ENCODE results near the gene SCO1. TPM values are rescaled to one million over a fixed set of nuclear protein-coding genes. Genes with fewer than 3 reads are reported as not detected.
"Not testable (repeated sequence)": the region's sequence is repeated elsewhere in the genome, so short reads cannot be mapped to it uniquely, and the experiment has no call there.

Gene SCO1
- total RNA-seq, 1 donor from 2014 or later = 29.8 TPM

DNA sequence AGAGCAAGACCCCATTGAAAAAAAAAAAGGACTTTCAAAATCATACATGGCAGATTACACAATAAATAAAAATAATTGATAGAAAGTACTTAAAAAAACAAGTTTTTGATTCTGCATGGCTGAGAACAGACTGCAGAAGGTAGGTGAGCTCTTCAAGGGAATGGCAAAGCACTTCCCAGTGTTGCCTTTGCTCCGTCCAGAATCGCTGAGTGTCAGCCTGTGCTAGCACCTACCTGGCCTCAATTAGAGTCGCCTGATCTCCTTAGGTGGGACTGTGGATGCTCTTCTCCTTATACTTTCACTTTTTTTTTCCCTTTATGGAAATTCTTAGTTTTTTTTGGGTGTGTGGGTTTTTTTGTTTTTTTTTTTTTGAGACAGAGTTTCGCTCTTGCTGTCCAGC, 38.5 kb upstream of the SCO1 start:
- Mint-ChIP-seq H3K27me3 (ENCODE audit: low read depth) (peaks cover 38% of the 10 kb centered on the region), H3K4me3 (no peak overlapping the region), H3K9me3 (no peaks in the 10 kb centered on the region), H3K36me3 (no peaks in the 10 kb centered on the region), H3K4me1 (peaks cover 6% of the 10 kb centered on the region), H3K27ac (no peak overlapping the region)
- DNase-seq (ENCODE audit: low spot score in 2 of 2, unreplicated experiment in 2 of 2) = no peak
- no peak for TF ChIP-seq CTCF (IDR thresholded peaks at IDR 0.05; ENCODE audit: unreplicated experiment)

DNA sequence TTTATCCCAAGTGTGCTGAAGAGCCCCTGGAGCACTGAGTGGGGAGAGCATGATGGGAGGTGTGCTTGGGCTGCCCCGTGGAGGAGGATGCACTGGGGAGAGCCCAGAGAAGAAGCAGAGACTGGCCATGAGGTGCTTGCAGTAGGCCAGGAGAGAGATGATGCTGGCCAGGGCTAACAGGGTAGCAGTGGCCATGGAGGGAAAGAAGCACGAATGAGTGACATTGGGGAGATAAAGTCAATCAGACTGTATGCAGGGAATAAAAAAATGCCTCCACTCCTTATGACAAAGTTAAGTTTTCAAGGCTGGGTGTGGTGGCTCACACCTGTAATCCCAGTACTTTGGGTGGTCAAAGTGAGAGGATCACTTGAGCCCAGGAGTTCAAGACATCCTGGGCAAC, 37.9 kb upstream of the SCO1 start:
- Mint-ChIP-seq H3K27ac (no peak overlapping the region), H3K4me3 (no peak overlapping the region), H3K27me3 (ENCODE audit: low read depth) (peaks cover 34% of the 10 kb centered on the region), H3K9me3 (no peaks in the 10 kb centered on the region), H3K4me1 (peaks cover 7% of the 10 kb centered on the region), H3K36me3 (no peaks in the 10 kb centered on the region)
- TF ChIP-seq CTCF (IDR thresholded peaks at IDR 0.05; ENCODE audit: unreplicated experiment) = no peak
- no peak for DNase-seq (ENCODE audit: low spot score in 2 of 2, unreplicated experiment in 2 of 2)

- Mint-ChIP-seq H3K4me1 (peaks cover 11% of the 10 kb centered on the region), H3K27ac (no peak overlapping the region), H3K4me3 (no peak overlapping the region), H3K36me3 (no peaks in the 10 kb centered on the region), H3K9me3 (no peaks in the 10 kb centered on the region), H3K27me3 (ENCODE audit: low read depth) (peaks cover 26% of the 10 kb centered on the region)
- DNase-seq (ENCODE audit: low spot score in 2 of 2, unreplicated experiment in 2 of 2) = no peak
- no peak for TF ChIP-seq CTCF (IDR thresholded peaks at IDR 0.05; ENCODE audit: unreplicated experiment)
Observed at GRCh38 chr17:10733666-10734065, 36.3 kb upstream of the SCO1 start.

DNA sequence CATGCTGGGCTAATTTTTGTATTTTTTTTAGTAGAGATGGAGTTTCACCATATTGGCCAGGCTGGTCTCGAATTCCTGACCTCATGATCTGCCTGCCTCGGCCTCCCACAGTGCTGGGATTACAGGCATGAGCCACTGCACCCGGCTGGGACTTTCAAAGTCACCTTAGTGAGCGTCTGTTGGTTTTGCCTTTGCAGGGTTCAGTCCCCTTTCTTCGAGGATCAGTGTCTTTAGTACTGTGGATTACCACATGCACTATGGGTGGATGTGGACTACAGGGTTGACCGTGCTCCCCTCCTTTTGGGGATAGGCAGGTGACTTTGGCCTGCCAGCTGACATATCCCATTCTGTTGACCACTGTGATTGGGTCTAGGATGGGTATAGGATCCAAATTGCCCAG, 34.8 kb upstream of the SCO1 start:
- H3K36me3 Mint-ChIP-seq; H3K27ac Mint-ChIP-seq; H3K4me3 Mint-ChIP-seq; DNase-seq (ENCODE audit: low spot score in 2 of 2, unreplicated experiment in 2 of 2); H3K9me3 Mint-ChIP-seq; H3K4me1 Mint-ChIP-seq: not testable (repeated sequence)
- H3K27me3 Mint-ChIP-seq (ENCODE audit: low read depth) = peaks cover 14% of the 10 kb centered on the region

DNA sequence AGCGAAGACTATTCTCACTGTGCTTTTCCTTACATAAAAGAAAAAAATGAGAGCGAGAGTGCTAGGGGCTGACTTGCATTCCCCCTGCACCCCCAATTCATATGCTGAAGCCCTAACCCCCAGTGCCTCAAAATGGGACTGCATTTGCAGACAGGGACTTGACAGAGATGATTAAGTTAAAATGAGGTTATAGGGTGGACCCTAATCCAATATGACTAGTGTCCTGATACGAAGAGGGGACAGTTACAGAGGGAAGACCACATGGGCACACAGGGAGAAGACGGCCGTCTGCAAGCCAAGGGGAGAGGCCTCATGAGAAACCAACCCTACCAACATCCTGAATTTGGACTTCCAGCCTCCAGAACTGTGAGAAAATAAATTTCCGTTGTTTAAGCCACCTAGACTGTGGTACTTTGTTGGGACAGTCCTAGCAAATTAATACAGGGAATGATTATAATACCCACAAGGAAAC, 34.1 kb upstream of the SCO1 start:
- DNase-seq (ENCODE audit: low spot score in 2 of 2, unreplicated experiment in 2 of 2) = no peak
- TF ChIP-seq CTCF (IDR thresholded peaks at IDR 0.05; ENCODE audit: unreplicated experiment) = no peak
- no peaks in the 10 kb centered on the region for H3K36me3 Mint-ChIP-seq
- no peak overlapping the region for H3K27ac Mint-ChIP-seq
- H3K4me3 Mint-ChIP-seq = peak overlapping the region; percentile 49
- H3K9me3 Mint-ChIP-seq = no peaks in the 10 kb centered on the region
- H3K27me3 Mint-ChIP-seq (ENCODE audit: low read depth) = peaks cover 13% of the 10 kb centered on the region
- peaks cover 10% of the 10 kb centered on the region for H3K4me1 Mint-ChIP-seq

- H3K4me1 Mint-ChIP-seq; H3K36me3 Mint-ChIP-seq; H3K9me3 Mint-ChIP-seq; DNase-seq (ENCODE audit: low spot score in 2 of 2, unreplicated experiment in 2 of 2): not testable (repeated sequence)
- peak overlapping the region; percentile 90 for H3K4me3 Mint-ChIP-seq
- H3K27me3 Mint-ChIP-seq (ENCODE audit: low read depth) = peaks cover 13% of the 10 kb centered on the region
- peak overlapping the region; percentile 95 for H3K27ac Mint-ChIP-seq
Observed at GRCh38 chr17:10730247-10730646, 32.9 kb upstream of the SCO1 start.
